Stimulated activated effector memory CD8-positive, alpha-beta T cell treated with anti-CD3 and anti-CD28 coated beads, Interleukin-12 subunit alpha, Interleukin-12 subunit beta, amount 100 ng/mL, for 72 hours (primary cell): ENCODE measurements around the gene DNER.

Source experiments
- ATAC-seq: fragments of 150-1000 bp; cut with Tn5 transposase; 2 replicates; pipeline ENCODE4 v1.10.0; 2021
- DNase-seq, 2 donors: peaks; one replicate each; pipeline ENCODE4 v3.0.0; 2021 to 2022; ENCODE audit warnings: low spot score in 2 of 2
- H3K27ac Mint-ChIP-seq: one replicate; pipeline ENCODE4 v1.8.0; 2022; ENCODE audit warnings: mild to moderate bottlenecking, mixed read lengths
- H3K36me3 Mint-ChIP-seq: one replicate; pipeline ENCODE4 v1.8.0; 2022; ENCODE audit warnings: mild to moderate bottlenecking, mixed read lengths
- H3K4me1 Mint-ChIP-seq: one replicate; pipeline ENCODE4 v1.8.0; 2022; ENCODE audit warnings: mixed read lengths
- H3K4me3 Mint-ChIP-seq: one replicate; pipeline ENCODE4 v1.8.0; 2022; ENCODE audit warnings: mild to moderate bottlenecking, mixed read lengths
- H3K9me3 Mint-ChIP-seq: one replicate; pipeline ENCODE4 v1.8.0; 2022; ENCODE audit warnings: mixed read lengths

The DNER gene

GRCh38 chr2:229422063-229422462 lies 292.3 kb downstream of the DNER start:
- no peak overlapping the region for H3K27ac Mint-ChIP-seq
- H3K4me1 Mint-ChIP-seq = no peaks in the 10 kb centered on the region
- no peak overlapping the region for H3K4me3 Mint-ChIP-seq
- no peak for ATAC-seq
- H3K36me3 Mint-ChIP-seq = no peaks in the 10 kb centered on the region
- peaks cover 5% of the 10 kb centered on the region for H3K9me3 Mint-ChIP-seq
- no peak for DNase-seq

GRCh38 chr2:229419158-229419557 lies 295.2 kb downstream of the DNER start:
- H3K36me3 Mint-ChIP-seq = no peaks in the 10 kb centered on the region

GRCh38 chr2:229417916-229418315 lies 296.4 kb downstream of the DNER start:
- no peak for ATAC-seq
- Mint-ChIP-seq H3K9me3 (peaks cover 2% of the 10 kb centered on the region), H3K36me3 (no peaks in the 10 kb centered on the region), H3K4me1 (no peaks in the 10 kb centered on the region), H3K4me3 (no peak overlapping the region), H3K27ac (no peak overlapping the region)
- no peak for DNase-seq

More at GRCh38 chr2:229419158-229419557, 295.2 kb downstream of the DNER start:
- H3K4me1 Mint-ChIP-seq = no peaks in the 10 kb centered on the region
- ATAC-seq (no peak), DNase-seq (no peak)
- no peak overlapping the region for H3K27ac Mint-ChIP-seq
- no peak overlapping the region for H3K4me3 Mint-ChIP-seq
- H3K9me3 Mint-ChIP-seq = peaks cover 5% of the 10 kb centered on the region

- H3K4me3 Mint-ChIP-seq = no peak overlapping the region
- H3K4me1 Mint-ChIP-seq = no peaks in the 10 kb centered on the region
- H3K36me3 Mint-ChIP-seq = no peaks in the 10 kb centered on the region
- H3K27ac Mint-ChIP-seq = no peak overlapping the region
- ATAC-seq (no peak), DNase-seq (no peak)
- H3K9me3 Mint-ChIP-seq = peaks cover 3% of the 10 kb centered on the region
Measured at GRCh38 chr2:229417176-229417575, 297.2 kb downstream of the DNER start.

GRCh38 chr2:229416116-229416694 lies 298.1 kb downstream of the DNER start:
- DNase-seq (no peak), ATAC-seq (no peak)
- Mint-ChIP-seq H3K9me3 (peaks cover 3% of the 10 kb centered on the region), H3K4me3 (no peak overlapping the region), H3K36me3 (no peaks in the 10 kb centered on the region), H3K27ac (no peak overlapping the region), H3K4me1 (no peaks in the 10 kb centered on the region)

GRCh38 chr2:229414631-229415030 lies 299.7 kb downstream of the DNER start:
- Mint-ChIP-seq H3K4me3 (no peak overlapping the region), H3K9me3 (peaks cover 3% of the 10 kb centered on the region), H3K27ac (no peak overlapping the region), H3K4me1 (no peaks in the 10 kb centered on the region), H3K36me3 (no peaks in the 10 kb centered on the region)
- ATAC-seq = no peak
- DNase-seq = no peak

GRCh38 chr2:229412686-229413085 lies 301.7 kb downstream of the DNER start:
- peaks cover 3% of the 10 kb centered on the region for H3K9me3 Mint-ChIP-seq
- DNase-seq (no peak), ATAC-seq (no peak)
- no peak overlapping the region for H3K27ac Mint-ChIP-seq
- no peak overlapping the region for H3K4me3 Mint-ChIP-seq
- no peaks in the 10 kb centered on the region for H3K36me3 Mint-ChIP-seq
- no peaks in the 10 kb centered on the region for H3K4me1 Mint-ChIP-seq

- Mint-ChIP-seq H3K4me3 (no peak overlapping the region), H3K36me3 (no peaks in the 10 kb centered on the region), H3K9me3 (peaks cover 6% of the 10 kb centered on the region), H3K27ac (no peak overlapping the region), H3K4me1 (no peaks in the 10 kb centered on the region)
- ATAC-seq (no peak), DNase-seq (no peak)
Measured at GRCh38 chr2:229410946-229411345, 303.4 kb downstream of the DNER start.

GRCh38 chr2:229410264-229410663 lies 304.1 kb downstream of the DNER start:
- ATAC-seq (no peak), DNase-seq (no peak)
- Mint-ChIP-seq H3K27ac (no peak overlapping the region), H3K4me3 (no peak overlapping the region), H3K9me3 (peaks cover 6% of the 10 kb centered on the region), H3K4me1 (no peaks in the 10 kb centered on the region), H3K36me3 (no peaks in the 10 kb centered on the region)

GRCh38 chr2:229409751-229410181 lies 304.6 kb downstream of the DNER start:
- Mint-ChIP-seq H3K36me3 (no peaks in the 10 kb centered on the region), H3K27ac (no peak overlapping the region), H3K4me1 (no peaks in the 10 kb centered on the region), H3K4me3 (no peak overlapping the region), H3K9me3 (peaks cover 6% of the 10 kb centered on the region)
- ATAC-seq = no peak
- no peak for DNase-seq

- Mint-ChIP-seq H3K4me1 (no peaks in the 10 kb centered on the region), H3K4me3 (no peak overlapping the region), H3K27ac (no peak overlapping the region), H3K9me3 (peaks cover 7% of the 10 kb centered on the region), H3K36me3 (no peaks in the 10 kb centered on the region)
- no peak for DNase-seq
- ATAC-seq = no peak
Measured at GRCh38 chr2:229408962-229409361, 305.4 kb downstream of the DNER start.

- Mint-ChIP-seq H3K9me3 (peaks cover 10% of the 10 kb centered on the region), H3K4me1 (no peaks in the 10 kb centered on the region), H3K4me3 (no peak overlapping the region), H3K27ac (no peak overlapping the region), H3K36me3 (no peaks in the 10 kb centered on the region)
- ATAC-seq = no peak
- no peak for DNase-seq
Measured at GRCh38 chr2:229408356-229408755, 306.0 kb downstream of the DNER start.

GRCh38 chr2:229407170-229407569 lies 307.2 kb downstream of the DNER start:
- no peaks in the 10 kb centered on the region for H3K36me3 Mint-ChIP-seq
- DNase-seq (no peak), ATAC-seq (no peak)
- peaks cover 6% of the 10 kb centered on the region for H3K9me3 Mint-ChIP-seq
- H3K27ac Mint-ChIP-seq = no peak overlapping the region
- no peaks in the 10 kb centered on the region for H3K4me1 Mint-ChIP-seq
- H3K4me3 Mint-ChIP-seq = no peak overlapping the region

- no peak for ATAC-seq
- Mint-ChIP-seq H3K27ac (no peak overlapping the region), H3K4me3 (no peak overlapping the region), H3K4me1 (no peaks in the 10 kb centered on the region), H3K36me3 (no peaks in the 10 kb centered on the region), H3K9me3 (peaks cover 6% of the 10 kb centered on the region)
- no peak for DNase-seq
Measured at GRCh38 chr2:229405796-229406195, 308.6 kb downstream of the DNER start.

- Mint-ChIP-seq H3K4me3 (no peak overlapping the region), H3K27ac (no peak overlapping the region)
Measured at GRCh38 chr2:229403296-229403695, 311.1 kb downstream of the DNER start.

GRCh38 chr2:229401171-229401865 lies 313.0 kb downstream of the DNER start:
- Mint-ChIP-seq H3K27ac (no peak overlapping the region), H3K4me3 (no peak overlapping the region), H3K36me3 (no peaks in the 10 kb centered on the region), H3K4me1 (no peaks in the 10 kb centered on the region), H3K9me3 (peaks cover 7% of the 10 kb centered on the region)
- DNase-seq (no peak), ATAC-seq (no peak)

More at GRCh38 chr2:229403296-229403695, 311.1 kb downstream of the DNER start:
- ATAC-seq (no peak), DNase-seq (no peak)
- H3K9me3 Mint-ChIP-seq = peaks cover 6% of the 10 kb centered on the region
- no peaks in the 10 kb centered on the region for H3K36me3 Mint-ChIP-seq
- no peaks in the 10 kb centered on the region for H3K4me1 Mint-ChIP-seq
